NB4 (cell line): Measurements from ENCODE around the gene GJA1.

Source experiments
- DNase-seq: peaks from one replicate; pipeline ENCODE4 v3.0.0; 2010; ENCODE audit warnings: low read depth
- H3K4me3 ChIP-seq: one replicate; pipeline ENCODE4 v1.5.1; 2011; ENCODE audit warnings: mild to moderate bottlenecking, low read depth, low read length, moderate library complexity
- MYC ChIP-seq: IDR thresholded peaks from 2 replicates; pipeline ENCODE4 v1.6.1; 2011; ENCODE audit warnings: low read depth, low read length
- POLR2A ChIP-seq: IDR thresholded peaks from 2 replicates; pipeline ENCODE4 v1.6.1; 2011; ENCODE audit warnings: mild to moderate bottlenecking; ENCODE audit not compliant: insufficient read length; ENCODE audit errors: extremely low read depth
- TF ChIP-seq, protein P1 (sequence below): IDR thresholded peaks from one replicate; pipeline ENCODE4 v1.5.1; 2012; ENCODE audit warnings: low read depth, low read length
- TF ChIP-seq, protein P2 (sequence below): IDR thresholded peaks from 2 replicates; pipeline ENCODE4 v1.6.1; 2011; ENCODE audit warnings: low read depth, low read length

Gene GJA1

DNA sequence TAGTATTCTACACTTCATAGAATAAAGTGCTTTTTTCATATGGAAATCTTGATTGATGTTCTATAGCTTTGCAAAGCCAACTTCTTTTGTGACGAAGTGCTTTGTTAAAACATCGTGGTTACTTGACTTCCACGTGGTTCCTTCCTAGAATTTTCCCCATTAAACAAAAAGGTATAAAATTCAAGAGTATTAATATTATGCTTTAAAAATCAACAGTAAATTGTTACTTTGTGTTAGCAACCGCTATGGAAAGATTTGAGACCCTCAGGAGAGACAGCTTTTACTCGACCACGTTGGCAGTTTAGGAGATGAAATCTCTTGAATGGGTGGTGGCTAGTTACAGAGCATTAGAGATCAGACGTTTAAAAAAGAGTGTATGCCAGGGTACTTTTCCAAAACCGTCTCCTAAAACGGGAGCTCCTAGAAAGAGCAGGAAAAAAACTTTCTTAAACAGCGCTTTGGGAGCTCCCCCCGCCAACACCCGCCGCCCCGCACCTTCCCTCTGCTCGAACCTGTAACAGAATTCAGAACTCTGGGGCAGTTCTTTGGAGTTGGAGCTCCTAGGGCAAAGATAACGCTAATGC lies 920 bp downstream of the GJA1 start:
- peak overlapping the region; percentile 94 for H3K4me3 ChIP-seq

DNA sequence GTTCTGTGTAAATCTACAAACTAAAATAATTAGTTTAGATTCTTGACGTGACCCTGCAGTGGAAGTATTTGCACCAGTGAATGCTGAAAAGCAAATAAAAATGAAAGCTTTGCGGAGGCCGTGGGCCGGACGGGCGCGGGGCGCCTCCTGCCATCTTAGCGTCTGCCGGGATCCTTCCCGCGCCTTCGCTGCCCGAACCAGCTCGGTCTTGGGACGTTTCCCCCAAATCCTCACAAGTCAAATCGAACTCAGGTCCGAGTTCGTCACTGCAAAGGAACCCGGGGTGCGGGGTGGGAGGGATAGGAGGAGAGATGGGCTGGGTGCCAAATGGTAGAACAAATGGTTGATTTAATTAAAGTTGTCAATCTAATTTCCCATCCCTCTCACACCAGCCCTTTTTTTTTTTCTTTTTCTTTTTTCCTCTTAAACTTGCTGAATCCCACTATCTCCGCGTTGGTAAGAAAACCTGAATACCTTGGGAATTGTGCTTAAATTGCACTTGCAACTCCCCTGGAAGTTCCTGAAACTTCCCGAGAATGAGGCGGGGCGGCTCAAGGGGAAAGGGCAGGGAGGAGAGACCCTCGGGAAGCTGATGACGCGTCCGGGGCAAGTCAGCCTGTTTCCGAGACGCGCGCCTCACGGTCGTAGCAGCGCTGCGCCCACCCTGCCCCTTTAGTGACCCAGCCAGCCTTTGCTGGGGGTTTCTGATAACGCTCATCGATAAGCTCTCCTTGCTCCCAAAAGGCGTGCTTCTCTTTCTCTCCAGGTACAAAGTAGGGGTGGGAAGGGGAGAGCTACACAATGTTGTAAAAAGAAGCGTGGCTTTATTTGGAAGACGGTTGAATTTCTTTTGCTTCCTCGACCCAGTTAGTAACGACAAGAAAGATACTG lies 1.8 kb downstream of the GJA1 start:
- H3K4me3 ChIP-seq: peak overlapping the region; percentile 94
- DNase-seq: peak; percentile 69
- TF ChIP-seq MYC: no peak
- TF ChIP-seq, protein P1, sequence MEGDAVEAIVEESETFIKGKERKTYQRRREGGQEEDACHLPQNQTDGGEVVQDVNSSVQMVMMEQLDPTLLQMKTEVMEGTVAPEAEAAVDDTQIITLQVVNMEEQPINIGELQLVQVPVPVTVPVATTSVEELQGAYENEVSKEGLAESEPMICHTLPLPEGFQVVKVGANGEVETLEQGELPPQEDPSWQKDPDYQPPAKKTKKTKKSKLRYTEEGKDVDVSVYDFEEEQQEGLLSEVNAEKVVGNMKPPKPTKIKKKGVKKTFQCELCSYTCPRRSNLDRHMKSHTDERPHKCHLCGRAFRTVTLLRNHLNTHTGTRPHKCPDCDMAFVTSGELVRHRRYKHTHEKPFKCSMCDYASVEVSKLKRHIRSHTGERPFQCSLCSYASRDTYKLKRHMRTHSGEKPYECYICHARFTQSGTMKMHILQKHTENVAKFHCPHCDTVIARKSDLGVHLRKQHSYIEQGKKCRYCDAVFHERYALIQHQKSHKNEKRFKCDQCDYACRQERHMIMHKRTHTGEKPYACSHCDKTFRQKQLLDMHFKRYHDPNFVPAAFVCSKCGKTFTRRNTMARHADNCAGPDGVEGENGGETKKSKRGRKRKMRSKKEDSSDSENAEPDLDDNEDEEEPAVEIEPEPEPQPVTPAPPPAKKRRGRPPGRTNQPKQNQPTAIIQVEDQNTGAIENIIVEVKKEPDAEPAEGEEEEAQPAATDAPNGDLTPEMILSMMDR: no peak
- no peak for TF ChIP-seq POLR2A
- TF ChIP-seq, protein P2, sequence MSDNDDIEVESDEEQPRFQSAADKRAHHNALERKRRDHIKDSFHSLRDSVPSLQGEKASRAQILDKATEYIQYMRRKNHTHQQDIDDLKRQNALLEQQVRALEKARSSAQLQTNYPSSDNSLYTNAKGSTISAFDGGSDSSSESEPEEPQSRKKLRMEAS: no peak

More for the DNA sequence above, 920 bp downstream of the GJA1 start:
- DNase-seq: peak; percentile 43
- TF ChIP-seq, protein P1: no peak
- peak; percentile 80 for TF ChIP-seq MYC
- no peak for TF ChIP-seq POLR2A
- TF ChIP-seq, protein P2: peak; percentile 89

DNA sequence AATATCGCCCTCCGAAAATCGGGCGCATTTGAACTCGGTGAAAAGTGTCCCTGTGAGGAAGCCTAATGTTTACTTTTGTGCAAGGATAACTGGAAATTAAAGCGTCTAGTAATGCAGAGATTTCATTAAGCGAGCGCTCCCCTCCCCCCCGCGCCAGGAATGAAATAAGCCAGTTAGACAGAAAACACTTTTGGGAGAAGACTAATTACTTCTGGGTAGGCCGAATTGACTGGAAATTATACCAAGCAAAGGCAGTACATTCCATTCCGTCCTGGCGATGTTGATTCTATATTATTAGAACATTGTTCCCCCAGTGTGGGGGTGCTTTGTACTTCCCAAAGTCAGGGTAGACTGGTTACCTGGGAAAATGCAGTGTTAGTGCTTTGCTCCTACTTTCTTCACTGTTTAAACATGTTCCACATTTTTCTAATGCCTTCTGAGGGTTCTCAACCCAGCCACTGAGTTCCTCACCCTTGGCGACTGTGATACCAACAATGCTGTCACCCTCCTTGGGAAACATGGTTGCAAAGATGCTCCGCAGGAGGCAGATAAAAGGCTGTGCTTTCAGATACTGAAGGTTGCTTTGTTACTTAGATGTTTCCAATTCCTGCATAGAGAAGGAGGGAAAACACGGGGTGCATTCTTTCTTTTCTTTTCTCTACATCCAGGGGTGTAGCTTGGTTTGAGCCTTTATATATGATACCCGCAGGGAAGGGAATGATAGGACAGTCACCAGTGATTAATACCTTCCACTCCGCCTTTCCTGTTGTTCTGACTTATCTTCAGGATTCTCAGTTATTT lies 2.6 kb downstream of the GJA1 start:
- DNase-seq: peak; percentile 52
- peak overlapping the region; percentile 94 for H3K4me3 ChIP-seq
- TF ChIP-seq POLR2A: no peak

DNA sequence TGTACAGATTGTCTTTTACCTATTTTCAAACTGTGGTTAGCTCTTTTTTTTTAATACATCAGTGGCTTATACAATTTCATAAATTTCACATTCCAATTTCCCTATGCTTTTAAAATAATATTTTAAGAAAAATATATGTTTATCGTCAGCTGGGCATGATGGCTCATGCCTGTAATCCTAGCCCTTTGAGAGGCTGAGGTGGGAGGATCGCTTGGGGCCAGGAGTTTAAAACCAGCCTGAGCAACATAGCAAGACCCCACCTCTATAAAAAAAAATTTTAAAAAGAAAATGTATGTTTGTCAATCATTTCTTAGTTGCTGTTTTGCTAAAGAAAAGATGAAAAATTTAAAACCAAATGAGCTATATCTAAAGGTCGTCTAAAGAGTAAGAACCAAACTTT lies 3.4 kb downstream of the GJA1 start:
- no peak for TF ChIP-seq MYC
- TF ChIP-seq, protein P1: no peak
- TF ChIP-seq, protein P2: no peak
- no peak for TF ChIP-seq POLR2A
- peak overlapping the region; percentile 94 for H3K4me3 ChIP-seq
- DNase-seq: no peak

DNA sequence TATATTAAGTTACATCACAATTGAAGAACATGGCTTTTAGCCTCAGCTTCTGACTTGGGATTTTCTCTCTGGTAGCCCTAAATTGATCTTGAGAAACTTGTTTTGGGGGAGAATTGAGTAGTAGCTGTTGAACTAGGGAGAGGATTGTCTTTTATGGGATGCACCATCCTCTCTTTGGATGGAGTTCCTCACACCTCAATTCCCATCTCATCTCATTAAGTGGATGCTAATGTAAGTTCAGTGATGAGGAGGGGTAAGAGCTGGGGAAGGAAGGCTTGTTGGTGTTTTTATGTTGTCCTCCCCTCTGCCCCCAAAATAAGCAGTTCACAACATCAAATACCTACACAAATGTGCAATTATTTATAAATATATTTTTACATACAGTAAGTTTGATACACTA lies 4.0 kb downstream of the GJA1 start:
- no peak for DNase-seq
- H3K4me3 ChIP-seq: no peak overlapping the region
- TF ChIP-seq MYC (no peak), POLR2A (no peak)
- TF ChIP-seq, protein P1: no peak
- TF ChIP-seq, protein P2: no peak

DNA sequence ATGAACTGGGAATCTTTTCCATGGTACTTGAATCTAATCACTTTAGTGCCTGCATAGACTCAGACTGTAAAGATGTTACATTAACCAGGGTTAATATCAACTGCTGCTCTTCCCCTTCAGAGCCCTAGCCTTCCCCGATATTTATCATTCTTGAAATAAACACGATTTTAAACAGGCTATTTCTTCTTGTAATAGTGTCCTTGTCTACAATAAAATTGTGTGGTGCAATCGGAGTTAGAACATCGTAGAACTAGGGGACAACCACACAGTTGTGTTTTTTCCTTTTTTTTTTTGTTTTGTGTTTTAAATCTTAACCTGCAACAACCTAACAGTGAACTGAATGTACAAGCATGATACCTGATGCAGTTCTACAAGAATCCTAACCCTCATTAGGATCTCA lies 4.5 kb downstream of the GJA1 start:
- H3K4me3 ChIP-seq: peak overlapping the region; percentile 4
- TF ChIP-seq, protein P1: no peak
- TF ChIP-seq, protein P2: no peak
- TF ChIP-seq MYC (no peak), POLR2A (no peak)
- no peak for DNase-seq
